Astrocyte (in vitro differentiated cells and primary cell): ENCODE measurements around the gene KRTAP5-3. TPM values are rescaled to one million over a fixed set of nuclear protein-coding genes. Genes with fewer than 3 reads are reported as not detected.
A peak's percentile ranks its signal among the peaks of the same experiment; 100 is the strongest.

Source experiments
- DNase-seq: peaks from one replicate; pipeline ENCODE4 v3.0.0-alpha.2; 2010; ENCODE audit warnings: low read depth
- FAIRE-seq: peaks from 2 replicates; lab custom pipeline; 2011; peaks lifted over from hg19 to GRCh38; lab: Jason Lieb, UNC
- H2AFZ ChIP-seq: 2 replicates; pipeline ENCODE4 v1.6.0; 2012; ENCODE audit warnings: low read depth, low read length, inconsistent platforms
- H3K27ac ChIP-seq: 2 replicates; pipeline ENCODE4 v1.5.1; 2011; ENCODE audit warnings: low read depth, low read length, inconsistent platforms
- H3K27me3 ChIP-seq: 2 replicates; pipeline ENCODE4 v1.6.0; 2011; ENCODE audit warnings: low read length, inconsistent platforms; ENCODE audit not compliant: insufficient read depth
- H3K36me3 ChIP-seq: 2 replicates; pipeline ENCODE4 v1.5.1; 2011; ENCODE audit warnings: low read length, inconsistent platforms; ENCODE audit not compliant: insufficient read depth
- H3K4me1 ChIP-seq: 2 replicates; pipeline ENCODE4 v1.5.1; 2011; ENCODE audit warnings: low read length, inconsistent platforms; ENCODE audit not compliant: insufficient read depth
- H3K4me2 ChIP-seq: 2 replicates; pipeline ENCODE4 v1.6.0; 2012; ENCODE audit warnings: low read length, inconsistent platforms
- H3K4me3 ChIP-seq: 2 replicates; pipeline ENCODE4 v1.5.1; 2011; ENCODE audit warnings: low read depth, mild to moderate bottlenecking, low read length, inconsistent platforms; ENCODE audit not compliant: insufficient read depth
- H3K79me2 ChIP-seq: 2 replicates; pipeline ENCODE4 v1.6.0; 2012; ENCODE audit warnings: mild to moderate bottlenecking, low read length, inconsistent platforms; ENCODE audit not compliant: insufficient read depth
- H3K9ac ChIP-seq: 2 replicates; pipeline ENCODE4 v1.6.0; 2012; ENCODE audit warnings: mild to moderate bottlenecking, low read length, inconsistent platforms
- H3K9me3 ChIP-seq: 2 replicates; pipeline ENCODE4 v1.5.1; 2012; ENCODE audit warnings: low read depth, mild to moderate bottlenecking, low read length, inconsistent platforms; ENCODE audit not compliant: insufficient read depth
- H4K20me1 ChIP-seq: 2 replicates; pipeline ENCODE4 v1.6.0; 2012; ENCODE audit warnings: low read length, inconsistent platforms; ENCODE audit not compliant: insufficient read depth
- H3K27ac Mint-ChIP-seq: one replicate; pipeline ENCODE4 v1.8.0; 2021; ENCODE audit warnings: mild to moderate bottlenecking, mixed read lengths; ENCODE audit not compliant: unreplicated experiment
- H3K27me3 Mint-ChIP-seq: one replicate; pipeline ENCODE4 v1.8.0; 2021; ENCODE audit warnings: low read depth, mixed read lengths; ENCODE audit not compliant: unreplicated experiment
- H3K36me3 Mint-ChIP-seq: one replicate; pipeline ENCODE4 v1.8.0; 2021; ENCODE audit warnings: low read depth, mixed read lengths; ENCODE audit not compliant: unreplicated experiment
- H3K4me1 Mint-ChIP-seq: one replicate; pipeline ENCODE4 v1.8.0; 2021; ENCODE audit warnings: low read depth, mixed read lengths; ENCODE audit not compliant: unreplicated experiment
- H3K4me3 Mint-ChIP-seq: one replicate; pipeline ENCODE4 v1.8.0; 2021; ENCODE audit warnings: mild to moderate bottlenecking, moderate library complexity, mixed read lengths; ENCODE audit not compliant: unreplicated experiment
- H3K9me3 Mint-ChIP-seq: one replicate; pipeline ENCODE4 v1.8.0; 2021; ENCODE audit warnings: mild to moderate bottlenecking, mixed read lengths; ENCODE audit not compliant: unreplicated experiment
- EZH2 ChIP-seq: IDR thresholded peaks from 2 replicates; pipeline ENCODE4 v1.6.1; 2012; ENCODE audit warnings: mild to moderate bottlenecking, low read length, inconsistent platforms; ENCODE audit not compliant: insufficient read depth
- total RNA-seq: library from RNA; stranded (reverse); gene quantifications from 2 replicates; pipeline ENCODE4 v1.2.1, GENCODE V29; 2021
- TF ChIP-seq, protein P1 (sequence below): IDR thresholded peaks from 2 replicates; pipeline ENCODE4 v1.5.1; 2011; ENCODE audit warnings: low read depth, mild to moderate bottlenecking, inconsistent platforms, low read length, moderate library complexity; ENCODE audit not compliant: insufficient read depth

KRTAP5-3 gene
- total RNA-seq, 1 donor from 2014 or later, result not detected

GRCh38 chr11:1559111-1559951 is 48.9 kb downstream of the KRTAP5-3 start:
- Mint-ChIP-seq H3K36me3 (peaks cover 6% of the 10 kb centered on the region), H3K27me3 (peaks cover 3% of the 10 kb centered on the region), H3K4me1 (peaks cover 3% of the 10 kb centered on the region), H3K27ac (no peak overlapping the region), H3K4me3 (no peak overlapping the region), H3K9me3 (no peaks in the 10 kb centered on the region)
- peak overlapping the region; percentile 55 for H3K9ac ChIP-seq
- H3K4me1 ChIP-seq, result peaks cover 29% of the 10 kb centered on the region
- H3K9me3 ChIP-seq, result no peaks in the 10 kb centered on the region
- no peak for TF ChIP-seq EZH2
- TF ChIP-seq, protein P1, sequence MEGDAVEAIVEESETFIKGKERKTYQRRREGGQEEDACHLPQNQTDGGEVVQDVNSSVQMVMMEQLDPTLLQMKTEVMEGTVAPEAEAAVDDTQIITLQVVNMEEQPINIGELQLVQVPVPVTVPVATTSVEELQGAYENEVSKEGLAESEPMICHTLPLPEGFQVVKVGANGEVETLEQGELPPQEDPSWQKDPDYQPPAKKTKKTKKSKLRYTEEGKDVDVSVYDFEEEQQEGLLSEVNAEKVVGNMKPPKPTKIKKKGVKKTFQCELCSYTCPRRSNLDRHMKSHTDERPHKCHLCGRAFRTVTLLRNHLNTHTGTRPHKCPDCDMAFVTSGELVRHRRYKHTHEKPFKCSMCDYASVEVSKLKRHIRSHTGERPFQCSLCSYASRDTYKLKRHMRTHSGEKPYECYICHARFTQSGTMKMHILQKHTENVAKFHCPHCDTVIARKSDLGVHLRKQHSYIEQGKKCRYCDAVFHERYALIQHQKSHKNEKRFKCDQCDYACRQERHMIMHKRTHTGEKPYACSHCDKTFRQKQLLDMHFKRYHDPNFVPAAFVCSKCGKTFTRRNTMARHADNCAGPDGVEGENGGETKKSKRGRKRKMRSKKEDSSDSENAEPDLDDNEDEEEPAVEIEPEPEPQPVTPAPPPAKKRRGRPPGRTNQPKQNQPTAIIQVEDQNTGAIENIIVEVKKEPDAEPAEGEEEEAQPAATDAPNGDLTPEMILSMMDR, result no peak
- no peaks in the 10 kb centered on the region for H3K27me3 ChIP-seq
- FAIRE-seq (no peak), DNase-seq (peak; percentile 57)
- H3K27ac ChIP-seq, result peak overlapping the region; percentile 22
- H3K79me2 ChIP-seq, result peaks cover 5% of the 10 kb centered on the region
- H2AFZ ChIP-seq, result no peak overlapping the region
- H3K36me3 ChIP-seq, result no peaks in the 10 kb centered on the region
- peak overlapping the region; percentile 34 for H3K4me2 ChIP-seq
- no peak overlapping the region for H3K4me3 ChIP-seq
- peaks cover 64% of the 10 kb centered on the region for H4K20me1 ChIP-seq

- peak overlapping the region; percentile 34 for H3K4me2 ChIP-seq
- Mint-ChIP-seq H3K4me3 (no peak overlapping the region), H3K4me1 (peaks cover 3% of the 10 kb centered on the region), H3K36me3 (peaks cover 6% of the 10 kb centered on the region), H3K27ac (no peak overlapping the region), H3K27me3 (peaks cover 3% of the 10 kb centered on the region), H3K9me3 (no peaks in the 10 kb centered on the region)
- H3K9me3 ChIP-seq, result no peaks in the 10 kb centered on the region
- H3K27ac ChIP-seq, result peak overlapping the region; percentile 22
- no peaks in the 10 kb centered on the region for H3K79me2 ChIP-seq
- H3K4me1 ChIP-seq, result peaks cover 23% of the 10 kb centered on the region
- no peaks in the 10 kb centered on the region for H3K27me3 ChIP-seq
- H2AFZ ChIP-seq, result no peak overlapping the region
- DNase-seq, result no peak
- H3K9ac ChIP-seq, result peak overlapping the region; percentile 55
- no peak for FAIRE-seq
- H4K20me1 ChIP-seq, result peaks cover 61% of the 10 kb centered on the region
- H3K4me3 ChIP-seq, result no peak overlapping the region
- no peak for TF ChIP-seq EZH2
- TF ChIP-seq, protein P1, result no peak
- no peaks in the 10 kb centered on the region for H3K36me3 ChIP-seq
Measured at GRCh38 chr11:1558775-1559110, 49.5 kb downstream of the KRTAP5-3 start.
